HuH-7.5 (cell line): ENCODE results near the gene ESYT3.
"Not testable (repeated sequence)": the region's sequence is repeated elsewhere in the genome, so short reads cannot be mapped to it uniquely, and the experiment has no call there.

Experiments used
- DNase-seq: peaks from one replicate; pipeline ENCODE4 v3.0.0; 2011; ENCODE audit warnings: low spot score

The ESYT3 gene

DNA sequence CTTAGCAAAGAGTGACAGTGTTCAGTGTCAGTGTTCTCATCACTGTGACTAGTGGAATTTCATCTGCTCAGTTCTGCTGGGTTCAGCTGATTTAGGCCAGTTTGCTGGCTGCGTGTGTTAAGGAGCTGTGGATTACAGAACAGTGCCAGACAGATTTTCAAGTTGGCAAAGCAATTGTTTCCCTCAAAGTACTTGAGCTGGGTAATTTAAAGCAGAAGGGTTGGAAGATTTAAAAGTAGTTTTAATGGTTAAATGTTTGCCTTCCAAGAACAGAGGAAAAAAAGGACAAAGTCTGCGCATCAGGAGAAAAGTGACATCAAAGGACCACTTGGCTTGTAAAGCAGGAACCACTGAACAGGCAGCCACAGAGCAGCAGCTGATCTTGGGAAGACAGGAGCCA is 8.7 kb downstream of the ESYT3 start:
- no peak for DNase-seq

DNA sequence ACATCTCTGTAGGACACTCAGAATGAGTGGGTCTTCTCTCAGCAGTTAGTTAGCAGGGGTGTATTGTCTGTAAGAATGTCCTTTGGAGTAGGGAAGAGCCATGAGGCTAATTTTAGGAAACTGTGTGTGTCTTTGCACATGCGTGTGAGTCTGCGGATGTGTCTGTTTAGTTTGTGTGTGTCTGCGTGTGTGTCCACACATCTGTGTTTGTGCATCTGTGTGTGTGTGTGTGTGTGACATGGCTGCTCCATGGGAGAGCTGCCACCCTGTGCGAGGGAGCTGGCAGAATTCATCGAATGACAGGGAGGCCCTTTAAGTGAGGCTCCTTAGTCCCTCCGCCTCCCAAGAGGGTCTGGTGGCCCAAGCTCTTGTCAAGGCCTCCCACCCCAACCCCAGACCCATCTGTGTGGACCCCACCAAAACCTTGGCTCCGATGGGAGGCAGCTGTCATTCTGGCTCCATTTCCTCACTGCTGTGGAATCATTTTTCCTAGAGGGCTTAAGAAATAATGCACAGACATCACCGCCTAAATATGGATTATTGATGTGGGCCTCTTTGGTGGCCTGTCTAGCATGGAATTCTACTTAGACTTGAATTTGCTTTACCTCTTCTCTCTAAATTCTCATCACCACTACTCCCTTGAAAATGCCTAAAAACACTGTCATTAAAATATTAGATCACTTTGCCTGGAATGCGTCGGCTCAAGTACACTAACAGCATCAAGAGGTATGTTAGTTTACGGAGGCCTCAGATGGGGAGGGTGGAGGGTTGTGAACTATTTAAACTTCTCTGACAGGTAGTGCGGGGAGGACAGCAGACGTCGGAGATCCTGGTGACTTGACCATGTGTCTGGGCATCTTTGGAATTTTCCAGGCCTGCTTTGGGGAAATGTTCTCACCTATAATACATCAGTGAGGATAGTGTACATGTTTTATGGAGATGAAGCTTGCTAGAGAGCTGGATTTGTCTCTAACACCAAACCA is 9.4 kb downstream of the ESYT3 start:
- no peak for DNase-seq

DNA sequence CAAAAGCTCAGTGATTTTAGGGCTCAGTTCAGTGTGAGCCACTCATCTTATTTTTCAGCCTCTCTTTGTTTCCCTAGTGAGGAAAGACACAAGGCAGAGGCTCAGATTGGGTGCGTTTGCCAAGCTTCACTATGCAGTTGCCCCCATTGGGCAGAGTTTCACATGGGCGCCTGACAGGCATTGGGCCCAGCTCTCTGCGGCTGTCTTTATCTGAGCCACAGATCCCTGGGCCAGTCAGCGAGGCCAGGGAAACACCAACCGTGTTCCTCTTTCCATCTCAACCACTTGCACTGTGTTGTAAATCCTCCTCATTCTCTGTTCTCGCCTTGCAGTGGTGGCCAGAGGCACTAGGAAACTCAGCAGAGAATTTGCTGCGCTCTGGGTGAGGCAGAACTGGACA is 10.8 kb downstream of the ESYT3 start:
- no peak for DNase-seq

DNA sequence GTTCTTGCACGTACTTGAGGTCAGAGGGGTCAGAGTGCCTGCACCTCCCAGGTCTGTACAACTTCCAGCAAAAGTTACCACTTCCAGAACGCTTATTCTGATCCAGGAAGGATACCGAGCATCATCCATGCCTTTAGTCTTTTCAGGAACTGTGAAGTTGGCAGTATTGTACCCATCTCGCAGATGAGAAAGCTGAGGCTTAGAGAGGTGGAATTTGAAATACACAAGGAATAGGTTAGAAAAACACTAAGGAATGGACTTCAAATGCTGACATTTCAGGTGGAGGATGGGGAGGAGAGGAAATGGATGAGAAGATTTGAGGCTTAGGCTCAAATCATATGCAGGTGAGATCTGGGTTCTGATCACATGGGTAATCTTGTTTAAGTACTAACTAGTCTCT is 11.2 kb downstream of the ESYT3 start:
- DNase-seq = no peak

DNA sequence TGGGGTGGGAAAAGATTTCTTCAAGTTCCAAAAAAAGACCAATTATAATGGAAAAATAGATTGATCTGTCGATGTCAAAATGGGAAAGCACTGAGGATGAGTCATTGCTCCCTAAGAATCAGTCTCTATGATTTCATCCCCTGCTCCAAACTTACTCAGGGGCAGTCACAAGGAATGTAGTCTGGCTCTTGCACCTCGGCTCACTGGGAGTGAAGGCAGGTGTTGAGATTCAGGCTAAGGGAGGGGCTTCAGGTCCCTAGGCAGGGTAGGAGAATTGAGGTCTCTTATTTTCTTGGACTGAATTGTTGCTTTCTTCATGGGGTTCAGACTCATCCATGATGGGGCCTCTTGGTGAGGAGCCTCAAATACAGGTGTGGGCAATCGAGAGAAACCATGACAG is 14.2 kb downstream of the ESYT3 start:
- no peak for DNase-seq

DNA sequence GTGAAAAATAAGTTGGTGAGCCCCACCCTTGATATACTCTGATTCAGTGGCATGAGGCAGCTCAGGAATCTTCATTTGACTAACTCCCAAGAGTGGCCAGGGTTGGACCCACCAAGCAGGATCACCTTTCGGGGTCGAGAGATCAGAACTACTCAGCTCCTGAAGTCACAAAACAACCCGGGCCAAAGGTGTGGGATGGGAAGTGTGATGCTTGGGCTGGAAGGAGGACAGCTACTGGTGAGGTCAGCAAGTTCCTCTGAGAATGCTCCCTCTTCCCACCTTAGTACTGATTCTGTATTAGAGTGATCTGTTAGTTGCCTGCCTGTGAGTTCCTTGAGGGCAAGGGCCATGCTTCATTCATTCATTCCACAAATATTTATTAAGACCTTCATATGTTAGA is 15.1 kb downstream of the ESYT3 start:
- DNase-seq = no peak

DNA sequence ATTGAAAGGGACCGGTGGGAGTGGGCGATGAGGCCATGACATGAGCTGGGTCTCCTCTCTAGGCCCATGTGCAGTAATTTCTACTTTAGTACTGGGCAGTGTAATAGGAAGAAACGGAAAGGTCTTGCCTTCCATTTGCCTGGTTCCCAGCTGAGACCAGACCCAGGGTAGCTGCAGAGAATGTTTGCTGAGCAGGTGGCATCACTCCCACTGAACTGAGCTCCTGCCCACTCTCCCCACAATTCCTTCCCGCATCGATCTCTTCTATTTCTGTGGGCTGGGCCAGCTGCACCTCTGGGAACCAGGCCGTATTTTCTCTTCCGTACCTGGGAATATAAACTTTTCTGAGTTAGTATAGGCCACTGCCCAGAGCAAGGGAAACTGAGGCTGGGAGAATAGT is 15.8 kb downstream of the ESYT3 start:
- DNase-seq = no peak

DNA sequence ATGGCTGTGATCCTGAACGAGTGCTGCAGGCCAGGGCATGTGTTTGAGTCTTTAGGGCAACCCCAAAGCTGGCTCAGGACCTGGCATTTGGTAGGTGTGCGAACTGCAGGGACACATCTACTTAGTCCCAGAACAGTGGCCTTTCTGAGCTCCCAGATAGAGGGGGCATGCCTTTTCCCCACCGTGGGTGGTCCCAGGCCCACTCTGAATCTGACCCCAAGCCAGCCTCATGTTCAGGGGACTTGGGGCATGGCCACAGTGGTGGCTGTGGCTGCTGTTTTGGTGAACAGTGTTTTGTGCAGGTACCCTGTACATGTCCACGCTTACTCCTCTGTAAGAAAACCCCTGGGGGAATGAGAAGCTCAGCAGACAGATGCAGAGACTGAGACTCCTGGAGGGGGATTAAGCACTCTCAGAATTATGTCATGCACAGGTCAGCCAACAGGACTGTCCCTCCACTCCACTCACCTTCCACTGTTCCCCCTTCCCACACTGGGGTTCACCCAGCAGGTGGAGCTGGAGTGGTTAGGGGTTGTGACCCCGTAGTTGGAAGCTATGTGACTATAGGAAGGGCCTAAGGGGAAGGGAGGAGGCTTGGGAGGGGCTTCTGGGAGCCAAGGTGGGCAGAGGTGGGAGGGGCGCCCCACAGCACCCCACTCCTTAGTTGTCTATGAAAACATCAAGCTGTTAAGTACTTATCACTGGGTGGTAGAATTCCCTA is 16.4 kb downstream of the ESYT3 start:
- DNase-seq = no peak

DNA sequence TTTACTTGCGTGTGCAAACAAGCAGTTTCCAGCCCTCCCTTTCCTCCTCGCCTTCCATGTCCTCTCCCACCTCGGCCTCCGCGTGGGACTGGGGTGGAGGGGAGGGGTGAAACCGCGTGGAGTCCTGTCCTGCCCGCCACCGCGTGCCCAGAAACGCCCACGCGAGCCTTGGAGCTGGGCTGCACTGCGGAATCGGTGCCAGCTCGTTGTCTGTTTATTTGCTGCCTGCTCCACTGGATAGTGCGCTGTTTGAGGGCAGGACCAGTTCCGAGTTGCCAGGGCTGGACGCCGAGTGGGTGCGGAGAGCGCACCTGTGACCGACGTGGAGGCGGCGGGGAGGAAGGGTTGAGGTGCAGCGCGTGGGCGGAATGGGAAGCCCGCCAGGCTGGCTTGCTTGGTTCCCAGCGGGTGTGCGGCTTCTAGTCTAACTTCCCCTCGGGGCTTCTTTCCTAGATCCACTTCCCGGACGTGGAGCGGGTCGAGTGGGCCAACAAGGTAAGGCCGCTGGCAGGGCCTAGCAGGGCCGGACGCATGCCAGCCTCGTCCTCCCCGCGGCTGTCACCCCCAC is 17.3 kb downstream of the ESYT3 start:
- no peak for DNase-seq

DNA sequence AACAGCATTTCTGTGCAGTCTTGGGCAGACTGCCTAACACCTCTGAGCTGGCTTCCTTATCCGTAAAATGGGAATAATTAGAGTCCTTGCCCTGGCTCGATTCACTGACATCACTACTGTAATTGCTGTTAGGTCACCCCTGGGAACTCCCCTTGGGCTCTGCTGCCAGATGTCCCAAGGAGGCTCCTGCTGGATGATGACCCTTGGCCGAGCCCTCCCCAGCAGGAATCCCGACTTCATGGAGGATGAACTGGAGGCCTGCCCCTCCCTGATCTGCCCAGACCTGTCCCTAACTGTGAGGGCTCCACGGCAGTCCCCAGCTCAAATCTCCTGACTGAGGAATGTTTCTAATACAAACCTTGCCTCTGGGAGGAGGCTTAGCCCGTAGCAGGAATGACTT is 18.0 kb downstream of the ESYT3 start:
- DNase-seq = no peak

DNA sequence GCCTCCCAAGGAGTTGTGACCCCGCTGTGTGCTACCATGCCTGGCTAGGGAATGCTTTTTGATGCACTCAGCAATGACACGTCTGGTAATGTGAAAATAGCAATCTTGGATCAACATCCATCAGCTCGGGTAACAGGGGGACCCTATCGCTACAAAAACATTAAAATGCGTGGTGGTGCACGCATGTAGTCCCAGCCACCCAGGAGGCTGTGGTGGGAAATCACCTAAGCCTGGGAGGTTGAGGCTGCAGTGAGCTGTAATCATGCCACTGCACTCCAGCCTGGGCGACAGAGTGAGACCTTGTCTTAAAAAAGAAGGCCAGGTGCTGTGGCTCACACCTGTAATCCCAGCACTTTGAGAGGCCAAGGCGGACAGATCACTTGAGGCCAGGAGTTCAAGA is 19.5 kb downstream of the ESYT3 start:
- DNase-seq = not testable (repeated sequence)

DNA sequence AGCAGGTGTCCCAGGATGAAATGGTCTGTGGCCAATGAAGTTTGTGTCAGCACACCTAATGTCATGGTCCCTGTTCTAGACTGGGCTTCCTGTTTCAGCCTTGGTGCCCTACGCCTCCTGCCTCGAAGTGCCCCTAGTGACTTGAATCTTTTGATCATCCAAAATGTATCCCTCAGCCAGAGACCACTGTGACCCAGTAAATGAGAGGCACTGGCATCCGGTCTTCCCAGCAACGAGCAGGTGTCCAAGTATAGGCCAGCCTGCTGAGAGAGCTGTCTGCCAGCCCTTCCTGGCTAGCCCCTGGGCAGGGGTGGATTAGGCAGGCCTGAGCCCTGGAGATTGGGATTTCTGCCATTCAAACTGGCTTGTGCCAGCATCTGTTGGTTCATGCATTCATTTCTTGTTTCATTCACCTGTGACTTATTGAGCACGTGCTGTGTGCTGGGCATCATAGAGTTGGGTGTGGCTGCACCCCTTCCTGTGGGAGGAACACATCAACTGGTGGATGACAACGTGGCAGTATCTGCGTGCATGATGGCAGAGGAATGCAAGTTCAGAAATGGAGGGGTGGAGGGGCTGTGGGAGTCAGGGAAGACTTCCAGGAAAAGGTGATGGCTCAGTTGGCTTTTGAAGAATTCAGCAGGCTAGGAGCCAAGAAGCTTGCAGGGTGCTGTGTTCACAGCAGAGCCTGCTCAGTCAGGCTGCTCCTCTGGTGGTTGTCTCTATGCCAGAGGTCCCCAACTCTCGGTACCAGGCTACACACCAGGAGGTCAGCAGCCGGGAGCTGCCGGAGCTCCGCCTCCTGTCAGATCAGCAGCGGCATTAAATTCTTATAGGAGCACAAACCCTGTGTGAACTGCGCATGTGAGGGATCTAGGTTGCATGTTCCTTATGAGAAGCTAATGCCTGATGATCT is 21.6 kb downstream of the ESYT3 start:
- no peak for DNase-seq

DNA sequence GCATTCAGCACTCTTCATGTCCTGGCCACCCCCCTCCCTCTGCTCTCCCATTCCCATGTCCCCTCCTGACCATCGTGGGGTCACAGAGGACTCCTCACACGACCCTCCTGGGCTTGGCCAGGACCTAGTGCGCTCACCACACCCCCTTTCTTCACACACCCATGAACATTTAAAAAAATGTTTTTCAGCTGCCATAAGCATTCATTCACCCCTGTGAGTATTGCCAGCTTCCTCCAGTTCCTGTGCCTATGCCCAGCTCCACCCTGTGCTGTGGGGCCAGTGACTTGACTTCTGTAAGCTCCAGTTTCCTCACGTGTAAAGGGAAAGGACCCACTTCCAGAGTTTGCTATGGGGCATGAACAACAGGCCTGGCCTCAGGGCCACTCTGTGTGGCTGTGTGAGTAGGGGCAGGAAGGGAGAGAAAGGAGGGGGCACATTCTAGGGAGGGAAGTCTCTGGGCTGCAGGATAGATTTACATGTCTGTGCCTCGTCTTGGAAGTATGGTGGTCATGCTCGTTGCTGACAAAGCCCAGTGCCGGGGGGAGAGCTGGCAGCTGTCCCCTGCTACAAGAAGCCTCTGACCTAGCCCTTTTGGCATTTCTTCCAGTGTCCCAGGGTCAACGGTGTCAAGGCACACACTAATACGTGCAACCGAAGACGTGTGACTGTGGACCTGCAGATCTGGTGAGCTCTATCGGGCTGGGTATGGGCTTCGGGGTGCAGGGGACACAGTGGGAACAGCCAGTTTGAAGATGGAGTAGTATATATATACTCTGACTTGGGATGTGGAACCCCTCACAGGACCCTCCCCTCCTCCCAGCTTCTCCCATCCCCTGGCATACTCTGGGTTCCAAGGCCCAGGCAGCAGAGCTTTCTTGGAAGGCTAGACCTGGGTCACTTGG is 22.8 kb downstream of the ESYT3 start:
- DNase-seq = no peak

DNA sequence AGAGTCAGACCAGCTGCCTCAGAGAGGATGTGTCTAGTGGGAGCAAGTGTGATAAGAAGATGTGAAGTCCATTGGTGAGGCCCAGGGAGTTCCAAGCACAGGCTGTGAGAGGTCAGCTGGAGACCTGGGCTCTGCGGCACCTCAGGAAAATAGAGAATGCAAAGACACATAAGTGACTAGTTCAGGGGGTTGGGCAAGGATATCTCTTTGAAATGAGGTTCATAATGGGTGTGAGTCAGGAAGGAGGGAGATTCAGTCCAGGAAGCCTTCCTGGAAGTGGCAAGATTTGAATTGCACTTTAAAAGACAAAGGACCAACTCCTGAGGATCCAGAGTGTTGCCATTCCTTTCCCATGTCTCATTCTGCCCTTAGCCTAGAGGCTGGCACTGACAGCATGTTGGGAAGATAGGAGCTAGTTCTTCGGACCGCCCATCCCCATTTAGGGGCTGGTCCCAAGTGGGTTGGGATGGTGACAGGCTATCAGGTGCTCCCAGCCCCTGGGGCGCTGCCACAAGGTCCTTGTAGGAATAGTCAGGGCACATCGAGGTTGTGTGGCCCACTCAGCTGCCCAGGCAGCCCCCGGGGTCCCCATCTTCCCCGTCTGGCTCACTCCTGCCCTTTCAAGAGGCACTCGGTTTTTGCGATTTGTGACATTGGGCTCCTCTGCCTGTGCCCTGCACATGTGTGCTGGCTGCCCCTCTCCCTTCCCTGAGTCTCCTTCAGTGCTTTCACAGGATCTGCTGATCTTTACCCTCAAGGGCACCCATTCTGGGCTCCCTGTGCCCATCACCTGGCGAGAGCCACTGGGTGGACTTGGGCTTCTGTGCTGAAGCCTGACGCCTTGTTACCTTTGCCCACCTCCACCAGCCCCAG is 23.7 kb downstream of the ESYT3 start:
- DNase-seq = no peak

DNA sequence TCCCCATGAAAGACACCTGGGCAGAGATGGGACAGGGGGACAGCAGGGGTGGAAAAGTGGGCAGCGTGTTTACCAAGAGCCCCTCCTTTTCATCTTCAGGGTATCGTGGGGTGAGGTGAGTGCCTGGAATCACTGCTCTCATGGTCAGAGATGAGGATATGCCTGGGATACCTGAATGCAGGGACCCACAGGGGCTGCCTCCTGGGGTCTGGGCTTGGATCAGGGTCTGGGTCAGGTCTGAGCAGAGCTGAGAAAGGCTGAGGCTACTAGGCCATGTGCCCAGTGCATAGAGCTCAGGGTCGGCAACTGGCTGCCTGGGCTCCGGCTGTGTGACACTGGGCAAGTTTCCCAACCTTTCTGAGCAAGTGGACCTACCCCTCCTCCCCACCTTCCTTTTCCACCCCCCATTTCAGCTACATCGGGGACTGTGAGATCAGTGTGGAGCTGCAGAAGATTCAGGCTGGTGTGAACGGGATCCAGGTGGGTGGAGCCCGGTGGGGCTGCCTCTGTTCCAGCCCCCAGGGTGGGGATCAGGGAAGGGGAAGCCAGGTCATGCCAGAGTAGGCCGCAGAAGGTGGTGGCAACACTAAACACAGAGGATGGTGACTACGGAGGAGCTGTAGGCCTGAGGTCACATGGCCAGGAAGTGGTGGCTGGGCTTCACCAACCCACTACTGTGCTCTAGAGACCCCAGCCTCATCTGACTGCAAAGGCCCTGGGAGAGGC is 24.5 kb downstream of the ESYT3 start:
- DNase-seq = no peak

DNA sequence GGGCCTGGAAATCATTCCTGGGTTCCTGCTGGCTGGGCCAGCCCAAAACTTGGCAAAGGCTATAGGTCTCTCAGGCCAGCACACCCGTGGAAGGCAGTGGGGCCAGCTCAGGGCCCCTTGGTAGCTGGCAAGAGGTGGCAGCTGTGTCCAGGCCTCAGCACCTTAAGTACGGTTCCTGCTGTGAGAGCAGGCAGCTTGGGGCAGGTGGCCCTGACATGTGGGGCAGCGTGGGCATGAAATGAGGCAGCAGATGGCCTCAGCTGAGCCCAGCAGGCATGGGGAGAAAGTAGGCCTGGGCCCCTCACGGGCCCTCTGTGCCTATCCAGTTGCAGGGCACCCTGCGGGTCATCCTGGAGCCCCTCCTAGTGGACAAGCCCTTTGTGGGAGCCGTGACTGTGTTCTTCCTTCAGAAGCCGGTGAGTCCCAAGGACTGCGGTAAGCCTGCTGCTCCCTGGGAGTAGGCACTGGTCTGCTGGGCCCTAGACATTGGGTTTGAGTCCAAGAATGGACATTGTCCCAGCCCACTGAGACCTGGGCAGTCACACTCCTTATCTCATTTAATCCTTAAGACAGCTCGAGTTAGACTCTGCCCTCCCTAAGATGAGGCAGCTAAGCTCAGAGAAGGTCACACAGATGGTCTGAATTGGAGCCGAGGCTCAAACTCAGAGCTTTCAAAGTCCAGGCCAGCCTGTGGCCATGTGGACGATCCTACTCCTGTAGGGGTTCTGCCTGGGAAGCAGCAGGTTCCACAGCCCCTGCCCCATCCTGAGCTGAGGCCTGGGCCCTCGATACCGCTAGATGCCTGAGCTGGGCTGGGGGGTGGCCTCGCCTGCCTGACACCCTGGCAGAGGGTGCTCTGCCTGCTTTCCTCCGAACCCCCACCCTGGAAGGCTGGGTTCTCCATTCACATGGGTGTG is 25.5 kb downstream of the ESYT3 start:
- DNase-seq = no peak

DNA sequence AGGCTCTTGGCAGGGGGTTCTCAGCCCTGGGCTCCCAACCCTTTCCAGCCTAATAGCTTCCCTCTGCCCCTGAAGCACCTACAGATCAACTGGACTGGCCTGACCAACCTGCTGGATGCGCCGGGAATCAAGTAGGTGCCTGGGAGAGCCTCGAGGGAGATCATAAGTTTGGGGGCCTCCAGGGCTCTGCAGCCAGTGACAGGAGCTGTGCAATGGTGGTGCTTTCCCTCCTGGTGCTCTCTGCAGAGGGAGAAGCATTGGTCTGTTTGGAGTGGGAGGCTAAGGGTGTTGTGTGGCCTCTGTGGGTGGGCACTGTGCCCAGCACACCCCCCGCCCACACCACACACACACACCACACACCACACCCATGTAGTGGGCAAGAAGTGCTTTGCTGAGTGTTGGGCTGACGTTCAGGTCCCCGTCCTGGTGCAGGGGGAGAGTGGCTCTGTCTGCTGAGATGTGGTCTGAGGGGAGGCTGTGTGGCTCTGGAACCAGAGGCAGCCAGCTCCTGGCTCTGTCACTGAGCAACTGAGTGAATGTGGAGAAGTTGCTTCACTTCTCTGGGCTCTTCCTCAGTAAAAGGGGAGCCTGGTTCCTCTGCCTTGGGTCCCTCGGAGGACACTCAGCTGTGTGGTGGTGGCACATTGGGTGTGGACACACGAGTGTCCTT is 26.3 kb downstream of the ESYT3 start:
- DNase-seq = no peak

DNA sequence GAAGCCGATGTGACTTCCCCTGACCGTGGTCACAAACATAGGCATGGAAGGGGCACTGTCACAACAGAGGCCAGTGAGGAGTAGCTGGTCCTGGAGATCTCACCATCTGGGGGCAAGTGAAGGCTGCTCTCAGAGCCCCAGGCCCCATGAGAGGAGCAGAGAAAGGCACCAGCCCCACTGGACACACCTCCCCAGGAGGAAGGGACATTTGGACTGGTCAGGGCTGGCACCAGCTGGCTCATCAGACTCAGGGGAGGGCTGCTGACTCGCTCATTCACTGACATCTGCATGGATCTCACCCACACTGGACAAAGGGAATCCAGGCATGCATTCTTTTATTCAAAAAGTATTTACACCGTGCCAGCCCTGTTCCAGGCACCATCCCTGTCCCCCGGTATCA is 26.8 kb downstream of the ESYT3 start:
- no peak for DNase-seq
